ENCODE measurements around the gene SPDEF. TPM values are rescaled to one million over a fixed set of nuclear protein-coding genes. Genes with fewer than 3 reads are reported as not detected.

The SPDEF gene
- polyA plus RNA-seq, 1 donor (not counting 4 experiments of a cell fraction or from before 2014, with no cell fraction given): 0.03 TPM

GRCh38 chr6:34544776-34545471 is 11.2 kb downstream of the SPDEF start:
- no peak overlapping the region for H2AFZ ChIP-seq (ENCODE audit: control insufficient read depth, low read length)
- H3K27ac ChIP-seq (ENCODE audit: control insufficient read depth, insufficient read depth, low read length): no peak overlapping the region
- H4K20me1 ChIP-seq (ENCODE audit: control insufficient read depth, extremely low read depth, insufficient read depth, low read length): no peaks in the 10 kb centered on the region
- H3K79me2 ChIP-seq (ENCODE audit: control insufficient read depth, insufficient read depth, low read length): no peaks in the 10 kb centered on the region
- H3K27me3 ChIP-seq (ENCODE audit: control insufficient read depth, extremely low read depth, insufficient read depth, low read length): peaks cover 4% of the 10 kb centered on the region
- no peak overlapping the region for H3K9ac ChIP-seq (ENCODE audit: control insufficient read depth, extremely low read depth, insufficient read depth, low read length)
- no peak for TF ChIP-seq EZH2 (IDR thresholded peaks at IDR 0.05; ENCODE audit: low read length)
- TF ChIP-seq CTCF (optimal IDR thresholded peaks at IDR 0.05 in 1 of 3, IDR thresholded peaks at IDR 0.05 in 1 of 3, conservative IDR thresholded peaks at IDR 0.05 in 1 of 3; ENCODE audit: extremely low read depth in 1 of 3, insufficient read depth in 2 of 3, low read length in 3 of 3): no peak
- no peak overlapping the region for H3K4me3 ChIP-seq (ENCODE audit: control insufficient read depth in 2 of 3, extremely low read depth in 1 of 3, insufficient read depth in 2 of 3, low read depth in 1 of 3, low read length in 3 of 3)
- DNase-seq (ENCODE audit: low read depth, low spot score) (no peak), FAIRE-seq (no peak)
- H3K9me1 ChIP-seq (ENCODE audit: control insufficient read depth, extremely low read depth, insufficient read depth, low read length): no peaks in the 10 kb centered on the region
- no peaks in the 10 kb centered on the region for H3K36me3 ChIP-seq (ENCODE audit: control insufficient read depth in 2 of 2, extremely low read depth in 1 of 2, insufficient read depth in 2 of 2, low read length in 2 of 2)
- H3K4me2 ChIP-seq (ENCODE audit: control insufficient read depth, extremely low read depth, insufficient read depth, low read depth, low read length): no peak overlapping the region
- H3K4me1 ChIP-seq (ENCODE audit: control insufficient read depth, extremely low read depth, insufficient read depth, low read length): peaks cover 15% of the 10 kb centered on the region
- dilution Hi-C loops (cut with MboI; ENCODE audit: extremely low pct_ligation_motif_present, low sequenced_read_pairs): no loop called here
- no peaks in the 10 kb centered on the region for H3K9me3 ChIP-seq (ENCODE audit: control insufficient read depth, low read depth, low read length)

GRCh38 chr6:34544052-34544604 is 12.0 kb downstream of the SPDEF start:
- no peak overlapping the region for H2AFZ ChIP-seq (ENCODE audit: control insufficient read depth, low read length)

More at GRCh38 chr6:34544052-34544604, 12.0 kb downstream of the SPDEF start:
- no peak overlapping the region for H3K4me2 ChIP-seq (ENCODE audit: control insufficient read depth, extremely low read depth, insufficient read depth, low read depth, low read length)
- no peaks in the 10 kb centered on the region for H3K9me1 ChIP-seq (ENCODE audit: control insufficient read depth, extremely low read depth, insufficient read depth, low read length)
- no peak overlapping the region for H3K27ac ChIP-seq (ENCODE audit: control insufficient read depth, insufficient read depth, low read length)
- dilution Hi-C loops (cut with MboI; ENCODE audit: extremely low pct_ligation_motif_present, low sequenced_read_pairs): no loop called here
- H3K4me1 ChIP-seq (ENCODE audit: control insufficient read depth, extremely low read depth, insufficient read depth, low read length): peaks cover 7% of the 10 kb centered on the region
- no peak overlapping the region for H3K4me3 ChIP-seq (ENCODE audit: control insufficient read depth in 2 of 3, extremely low read depth in 1 of 3, insufficient read depth in 2 of 3, low read depth in 1 of 3, low read length in 3 of 3)
- TF ChIP-seq CTCF (optimal IDR thresholded peaks at IDR 0.05 in 1 of 3, IDR thresholded peaks at IDR 0.05 in 1 of 3, conservative IDR thresholded peaks at IDR 0.05 in 1 of 3; ENCODE audit: extremely low read depth in 1 of 3, insufficient read depth in 2 of 3, low read length in 3 of 3) (no peak), EZH2 (IDR thresholded peaks at IDR 0.05; ENCODE audit: low read length) (no peak)
- no peaks in the 10 kb centered on the region for H4K20me1 ChIP-seq (ENCODE audit: control insufficient read depth, extremely low read depth, insufficient read depth, low read length)
- H3K27me3 ChIP-seq (ENCODE audit: control insufficient read depth, extremely low read depth, insufficient read depth, low read length): peaks cover 4% of the 10 kb centered on the region
- no peak for FAIRE-seq
- H3K79me2 ChIP-seq (ENCODE audit: control insufficient read depth, insufficient read depth, low read length): no peaks in the 10 kb centered on the region
- no peak for DNase-seq (ENCODE audit: low read depth, low spot score)
- no peak overlapping the region for H3K9ac ChIP-seq (ENCODE audit: control insufficient read depth, extremely low read depth, insufficient read depth, low read length)
- H3K36me3 ChIP-seq (ENCODE audit: control insufficient read depth in 2 of 2, extremely low read depth in 1 of 2, insufficient read depth in 2 of 2, low read length in 2 of 2): no peaks in the 10 kb centered on the region
- H3K9me3 ChIP-seq (ENCODE audit: control insufficient read depth, low read depth, low read length): no peaks in the 10 kb centered on the region
